Smooth muscle cell (in vitro differentiated cells): ENCODE measurements around the gene MAP2. TPM values are rescaled to one million over a fixed set of nuclear protein-coding genes. Genes with fewer than 3 reads are reported as not detected.

ENCODE experiments used
- DNase-seq: peaks from one replicate; lab custom pipeline; 2025; ENCODE audit not compliant: unreplicated experiment; lab: John Stamatoyannopoulos, UW
- H2AFZ ChIP-seq: fragments of 200-600 bp; sonication (generic); 2 replicates; pipeline ENCODE4 v1.6.0; 2016; ENCODE audit warnings: antibody characterized with exemption, low read depth, mild to moderate bottlenecking
- H3F3A ChIP-seq: fragments of 200-600 bp; sonication (generic); 2 replicates; pipeline ENCODE4 v1.6.0; 2017; ENCODE audit warnings: antibody characterized with exemption, low read depth
- H3K27ac ChIP-seq: fragments of 200-600 bp; sonication (generic); 2 replicates; pipeline ENCODE4 v1.5.1; 2016; ENCODE audit warnings: low read depth, mild to moderate bottlenecking
- H3K27me3 ChIP-seq: fragments of 200-600 bp; sonication (generic); 2 replicates; pipeline ENCODE4 v1.6.1; 2016; ENCODE audit warnings: low read depth, mild to moderate bottlenecking
- H3K36me3 ChIP-seq: fragments of 200-600 bp; sonication (generic); 2 replicates; pipeline ENCODE4 v1.5.1; 2016; ENCODE audit warnings: low read depth
- H3K4me1 ChIP-seq: fragments of 200-600 bp; sonication (generic); 2 replicates; pipeline ENCODE4 v1.5.1; 2016; ENCODE audit warnings: low read depth
- H3K4me2 ChIP-seq: fragments of 200-600 bp; sonication (generic); 2 replicates; pipeline ENCODE4 v1.6.0; 2016; ENCODE audit warnings: mild to moderate bottlenecking
- H3K4me3 ChIP-seq: fragments of 200-600 bp; sonication (generic); 2 replicates; pipeline ENCODE4 v1.5.1; 2016; ENCODE audit warnings: mild to moderate bottlenecking
- H3K79me2 ChIP-seq: fragments of 200-600 bp; sonication (generic); 2 replicates; pipeline ENCODE4 v1.6.0; 2016; ENCODE audit warnings: low read depth, mild to moderate bottlenecking
- H3K9ac ChIP-seq: fragments of 200-600 bp; sonication (generic); 2 replicates; pipeline ENCODE4 v1.6.0; 2016; ENCODE audit warnings: low read depth
- H3K9me3 ChIP-seq: fragments of 200-600 bp; sonication (generic); replicated peaks from 2 replicates; pipeline ENCODE4 v1.5.1; 2016; ENCODE audit warnings: low read depth
- H4K20me1 ChIP-seq: fragments of 200-600 bp; sonication (generic); 2 replicates; pipeline ENCODE4 v1.6.0; 2016; ENCODE audit warnings: low read depth
- WGBS: methylation state at CpG from one replicate; pipeline ENCODE4 v1.1.7; 2016; ENCODE audit warnings: low lambda C conversion rate; 5-methylcytosine and 5-hydroxymethylcytosine counted together
- polyA plus RNA-seq: library from polyadenylated mRNA; unstranded; fragments of >200 nt; fragmentation: Nextera tagmentation; extraction: Ambion mirVana; gene quantifications from 2 replicates; pipeline ENCODE4 v1.2.1, GENCODE V29; 2016
- total RNA-seq: library from RNA; depleted of rRNA; stranded (reverse); fragments of >200 nt; gene quantifications from 2 replicates; pipeline ENCODE4 v1.2.3, GENCODE V29; 2014
- TF ChIP-seq, protein P1 (sequence below): fragments of 200-600 bp; sonication (generic); IDR thresholded peaks from 2 replicates; pipeline ENCODE4 v1.5.1; 2017; ENCODE audit warnings: borderline replicate concordance, mild to moderate bottlenecking, antibody characterized with exemption; ENCODE audit not compliant: insufficient read depth, poor library complexity, severe bottlenecking

The MAP2 gene
- total and polyA plus RNA-seq, 2 experiments from 2014 or later = 1.8 to 18.7 TPM

DNA sequence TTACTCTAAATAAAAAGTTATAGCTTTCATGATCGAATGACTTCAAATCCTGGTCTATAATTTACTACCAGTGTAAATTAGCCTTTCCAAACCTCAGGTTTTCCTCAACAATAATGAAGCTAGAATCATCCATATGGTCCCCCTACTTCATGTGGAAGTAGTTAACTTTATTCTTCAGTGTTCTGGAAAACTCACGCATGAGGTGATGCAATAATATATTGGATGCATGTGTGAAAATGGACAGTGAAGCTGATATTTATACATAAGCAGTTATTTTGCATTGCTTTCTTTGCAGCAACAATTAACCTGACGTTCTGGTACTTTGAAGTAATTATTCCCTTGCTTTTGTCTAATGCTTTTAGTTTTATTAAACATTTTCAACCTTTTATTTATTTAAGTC is 329.2 kb downstream of the MAP2 start:
- H3K36me3 ChIP-seq = no peaks in the 10 kb centered on the region
- H2AFZ ChIP-seq = no peak overlapping the region
- no peak overlapping the region for H3K4me2 ChIP-seq
- H4K20me1 ChIP-seq = no peaks in the 10 kb centered on the region
- no peaks in the 10 kb centered on the region for H3K9me3 ChIP-seq
- TF ChIP-seq, protein P1, sequence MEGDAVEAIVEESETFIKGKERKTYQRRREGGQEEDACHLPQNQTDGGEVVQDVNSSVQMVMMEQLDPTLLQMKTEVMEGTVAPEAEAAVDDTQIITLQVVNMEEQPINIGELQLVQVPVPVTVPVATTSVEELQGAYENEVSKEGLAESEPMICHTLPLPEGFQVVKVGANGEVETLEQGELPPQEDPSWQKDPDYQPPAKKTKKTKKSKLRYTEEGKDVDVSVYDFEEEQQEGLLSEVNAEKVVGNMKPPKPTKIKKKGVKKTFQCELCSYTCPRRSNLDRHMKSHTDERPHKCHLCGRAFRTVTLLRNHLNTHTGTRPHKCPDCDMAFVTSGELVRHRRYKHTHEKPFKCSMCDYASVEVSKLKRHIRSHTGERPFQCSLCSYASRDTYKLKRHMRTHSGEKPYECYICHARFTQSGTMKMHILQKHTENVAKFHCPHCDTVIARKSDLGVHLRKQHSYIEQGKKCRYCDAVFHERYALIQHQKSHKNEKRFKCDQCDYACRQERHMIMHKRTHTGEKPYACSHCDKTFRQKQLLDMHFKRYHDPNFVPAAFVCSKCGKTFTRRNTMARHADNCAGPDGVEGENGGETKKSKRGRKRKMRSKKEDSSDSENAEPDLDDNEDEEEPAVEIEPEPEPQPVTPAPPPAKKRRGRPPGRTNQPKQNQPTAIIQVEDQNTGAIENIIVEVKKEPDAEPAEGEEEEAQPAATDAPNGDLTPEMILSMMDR = no peak
- H3K4me1 ChIP-seq = no peaks in the 10 kb centered on the region
- no peak overlapping the region for H3K4me3 ChIP-seq
- no peaks in the 10 kb centered on the region for H3K27me3 ChIP-seq
- 57% methylated on average over 3 of the region's 3 CpGs for WGBS
- H3F3A ChIP-seq = no peaks in the 10 kb centered on the region
- no peak overlapping the region for H3K9ac ChIP-seq
- H3K79me2 ChIP-seq = no peaks in the 10 kb centered on the region
- no peak overlapping the region for H3K27ac ChIP-seq
- no peak for DNase-seq

DNA sequence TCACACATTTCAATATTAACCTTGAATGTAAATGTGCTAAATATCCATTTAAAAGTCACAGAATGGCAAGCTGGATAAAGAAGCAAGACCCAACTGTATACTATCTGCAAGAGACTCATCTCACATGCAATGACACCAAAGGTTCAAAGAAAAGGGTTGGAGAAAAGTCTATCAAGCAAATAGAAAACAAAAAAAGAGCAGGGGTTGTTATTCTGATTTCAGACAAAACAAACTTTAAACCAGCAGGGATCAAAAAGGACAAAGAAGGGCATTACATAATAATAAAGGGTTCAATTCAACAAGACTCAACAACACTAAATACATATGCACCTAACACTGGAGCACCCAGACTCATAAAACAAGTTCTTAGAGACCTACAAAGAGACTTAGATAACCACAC is 333.3 kb downstream of the MAP2 start:
- Histone ChIP-seq H4K20me1 (no peaks in the 10 kb centered on the region), H3F3A (no peaks in the 10 kb centered on the region), H3K9me3 (no peaks in the 10 kb centered on the region), H3K27ac (no peak overlapping the region), H3K4me2 (no peak overlapping the region), H3K4me1 (no peaks in the 10 kb centered on the region), H2AFZ (no peak overlapping the region), H3K27me3 (peaks cover 4% of the 10 kb centered on the region), H3K9ac (no peak overlapping the region), H3K36me3 (no peaks in the 10 kb centered on the region), H3K79me2 (no peaks in the 10 kb centered on the region), H3K4me3 (no peak overlapping the region)
- DNase-seq = no peak
- TF ChIP-seq, protein P1 = no peak

DNA sequence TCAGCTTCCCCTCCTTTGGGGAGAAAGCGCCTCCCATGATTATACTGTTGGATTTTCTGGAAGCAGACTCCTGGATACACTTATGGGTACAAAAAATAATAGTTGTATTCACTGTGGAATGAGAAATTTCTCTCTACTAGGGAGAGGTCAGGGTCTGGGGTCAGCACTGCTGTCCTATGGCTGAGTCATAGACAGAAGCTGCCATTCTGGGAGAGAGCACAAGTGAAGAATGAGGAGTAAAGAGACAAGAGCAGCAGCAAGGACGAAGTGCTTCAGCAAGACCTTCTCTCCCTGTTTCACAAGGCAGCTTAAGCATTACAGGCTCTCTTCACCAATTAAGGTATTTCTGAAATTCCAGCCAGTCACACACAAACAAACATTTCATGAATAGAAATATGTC is 337.7 kb downstream of the MAP2 start:
- no peak overlapping the region for H2AFZ ChIP-seq
- H3K79me2 ChIP-seq = no peaks in the 10 kb centered on the region
- H3F3A ChIP-seq = no peaks in the 10 kb centered on the region
- no peaks in the 10 kb centered on the region for H3K36me3 ChIP-seq
- WGBS = 69% methylated on average over 2 of the region's 2 CpGs
- H3K9me3 ChIP-seq = no peaks in the 10 kb centered on the region
- no peak for DNase-seq
- peaks cover 4% of the 10 kb centered on the region for H3K27me3 ChIP-seq
- H3K27ac ChIP-seq = no peak overlapping the region
- no peak overlapping the region for H3K4me2 ChIP-seq
- no peak overlapping the region for H3K4me3 ChIP-seq
- no peaks in the 10 kb centered on the region for H3K4me1 ChIP-seq
- H3K9ac ChIP-seq = no peak overlapping the region
- TF ChIP-seq, protein P1 = no peak
- no peaks in the 10 kb centered on the region for H4K20me1 ChIP-seq

DNA sequence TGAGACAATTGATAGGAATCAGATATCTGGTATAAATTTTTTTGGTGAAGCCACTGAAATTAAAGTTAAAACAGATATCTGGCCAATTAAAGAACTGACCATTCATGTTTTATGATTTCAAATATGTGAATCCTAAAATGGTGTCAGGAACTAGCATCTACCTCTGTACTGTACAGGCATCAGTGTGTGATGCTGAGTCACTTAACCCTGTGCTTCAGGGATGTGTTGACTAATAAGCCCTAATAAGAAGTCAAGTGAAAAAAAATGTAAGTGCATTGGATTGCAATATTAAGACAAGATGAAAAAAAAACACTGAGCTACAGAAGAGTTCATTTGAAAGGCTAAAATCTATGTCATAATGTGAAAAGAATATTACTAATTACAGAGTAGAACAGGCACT is 338.7 kb downstream of the MAP2 start:
- no peaks in the 10 kb centered on the region for H3K36me3 ChIP-seq
- H3K9me3 ChIP-seq = no peaks in the 10 kb centered on the region
- no peak for DNase-seq
- no peaks in the 10 kb centered on the region for H3F3A ChIP-seq
- no peak overlapping the region for H3K4me2 ChIP-seq
- H4K20me1 ChIP-seq = no peaks in the 10 kb centered on the region
- no peaks in the 10 kb centered on the region for H3K79me2 ChIP-seq
- H2AFZ ChIP-seq = no peak overlapping the region
- TF ChIP-seq, protein P1 = no peak
- peaks cover 4% of the 10 kb centered on the region for H3K27me3 ChIP-seq
- H3K4me1 ChIP-seq = no peaks in the 10 kb centered on the region
- H3K9ac ChIP-seq = no peak overlapping the region
- no peak overlapping the region for H3K27ac ChIP-seq
- no peak overlapping the region for H3K4me3 ChIP-seq
